GM19463 (cell line): ENCODE results near the gene NR3C2.

Experiments used
- ATAC-seq: cut with Tn5 transposase; IDR thresholded peaks from one replicate; pipeline ENCODE4 v1.9.1; 2021; ENCODE audit warnings: mild to moderate bottlenecking, moderate library complexity; ENCODE audit not compliant: unreplicated experiment

Gene NR3C2

GRCh38 chr4:148060264-148061140 lies 381.7 kb downstream of the NR3C2 start:
- ATAC-seq, result no peak

DNA sequence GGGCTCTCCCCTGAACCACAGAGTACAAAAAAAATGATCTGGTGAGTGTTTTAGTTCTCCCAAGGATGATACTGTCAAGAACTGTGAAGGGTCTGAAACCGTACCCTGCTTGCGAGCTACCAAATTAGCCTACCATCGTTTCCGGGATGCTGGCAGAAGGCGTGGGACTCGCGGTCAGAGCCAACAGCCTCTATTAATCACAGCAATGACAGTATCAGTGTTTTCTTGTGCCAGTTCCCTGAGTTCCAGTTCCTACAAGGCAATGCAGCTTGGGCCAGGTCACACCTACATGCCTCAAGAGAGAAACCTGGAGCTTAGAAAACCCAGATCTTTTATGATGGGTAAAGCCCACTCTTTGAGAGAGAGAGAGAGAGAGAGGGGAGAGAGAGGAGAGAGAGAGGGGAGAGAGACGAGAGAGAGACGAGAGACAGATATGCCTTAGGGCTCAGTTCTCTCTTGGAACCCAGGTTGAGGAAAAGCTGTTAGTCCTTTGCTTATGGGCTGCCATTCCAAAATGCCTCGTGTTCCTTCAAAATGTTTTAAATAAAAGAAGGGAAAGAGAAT lies 382.5 kb downstream of the NR3C2 start:
- ATAC-seq, result no peak

- ATAC-seq, result no peak
These were observed 384.0 kb downstream of the NR3C2 start for GRCh38 chr4:148057984-148058859.

- ATAC-seq, result peak; percentile 37
These were observed 384.7 kb downstream of the NR3C2 start for GRCh38 chr4:148057516-148057915.

DNA sequence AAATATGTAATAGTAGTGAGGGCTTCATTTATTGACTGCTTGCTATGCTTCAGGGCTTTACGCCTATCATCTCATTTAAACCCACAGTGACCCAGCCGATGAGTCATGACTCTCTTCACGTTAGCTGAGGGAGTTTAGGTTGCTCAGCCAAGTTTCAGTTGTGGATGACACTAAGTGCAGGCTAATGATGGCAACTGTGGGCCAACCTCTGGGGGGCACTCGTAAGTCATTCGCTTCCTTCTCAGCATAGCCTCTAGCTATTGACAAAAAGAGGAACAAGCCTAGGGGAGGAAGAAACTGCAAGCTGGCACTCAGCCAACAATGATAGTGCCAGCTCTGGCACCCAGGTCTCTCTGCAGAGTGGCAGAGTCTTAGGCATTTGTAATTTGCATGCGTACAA lies 385.3 kb downstream of the NR3C2 start:
- peak; percentile 77 for ATAC-seq

- peak; percentile 9 for ATAC-seq
These were observed 386.4 kb downstream of the NR3C2 start for GRCh38 chr4:148055844-148056243.

DNA sequence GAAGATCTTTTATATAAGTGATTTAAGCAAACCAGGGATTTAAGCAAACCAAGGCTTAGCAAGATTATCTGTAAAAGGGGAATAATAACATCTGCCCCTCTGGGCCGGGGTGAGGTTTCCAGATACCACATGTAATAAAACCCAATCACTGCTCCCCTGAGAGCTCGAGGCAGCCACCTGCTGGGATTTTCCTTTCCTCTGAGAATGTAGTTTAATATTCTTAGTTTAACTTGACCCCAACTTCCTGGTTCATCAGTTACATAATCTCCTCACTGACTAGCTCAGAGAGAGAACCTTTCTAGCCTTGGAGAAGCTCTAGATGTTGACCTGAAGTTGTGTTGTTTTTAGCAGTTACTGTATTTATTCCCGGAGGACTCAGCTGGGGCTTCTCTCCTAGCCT lies 387.9 kb downstream of the NR3C2 start:
- no peak for ATAC-seq

DNA sequence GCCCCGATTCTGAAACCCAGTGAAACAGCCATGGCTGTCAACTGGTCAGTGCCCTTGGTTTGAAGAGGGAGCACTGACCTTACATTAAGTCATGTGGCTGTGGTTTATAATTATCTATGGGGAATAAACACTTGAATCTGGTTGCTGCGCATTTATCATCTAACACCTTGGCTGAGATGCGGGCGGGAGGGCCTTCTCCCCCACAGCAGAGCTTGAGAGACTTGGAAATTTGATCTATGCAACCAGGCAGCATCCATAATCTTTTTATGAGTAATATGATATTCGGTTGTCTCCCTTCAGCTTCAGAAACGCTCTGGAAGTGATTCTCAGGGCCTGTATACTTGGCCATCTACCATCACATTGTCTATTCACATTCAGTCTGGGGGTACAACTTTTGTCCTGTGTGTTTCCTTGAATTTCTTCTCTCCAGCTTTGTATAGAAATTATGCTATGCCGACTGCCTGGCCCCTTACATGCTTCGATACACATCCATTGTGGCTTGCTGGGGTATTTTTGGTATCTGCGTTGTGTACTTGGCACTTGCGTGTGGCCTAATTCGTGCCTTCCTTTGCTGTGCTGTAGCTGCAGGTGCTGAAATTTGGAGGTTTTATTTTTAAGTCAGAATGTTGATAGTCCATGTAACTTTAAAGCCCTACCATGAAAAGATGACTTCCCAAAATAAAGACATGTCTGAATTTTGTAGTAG lies 388.8 kb downstream of the NR3C2 start:
- no peak for ATAC-seq

GRCh38 chr4:148052448-148052847 lies 389.8 kb downstream of the NR3C2 start:
- ATAC-seq, result no peak

DNA sequence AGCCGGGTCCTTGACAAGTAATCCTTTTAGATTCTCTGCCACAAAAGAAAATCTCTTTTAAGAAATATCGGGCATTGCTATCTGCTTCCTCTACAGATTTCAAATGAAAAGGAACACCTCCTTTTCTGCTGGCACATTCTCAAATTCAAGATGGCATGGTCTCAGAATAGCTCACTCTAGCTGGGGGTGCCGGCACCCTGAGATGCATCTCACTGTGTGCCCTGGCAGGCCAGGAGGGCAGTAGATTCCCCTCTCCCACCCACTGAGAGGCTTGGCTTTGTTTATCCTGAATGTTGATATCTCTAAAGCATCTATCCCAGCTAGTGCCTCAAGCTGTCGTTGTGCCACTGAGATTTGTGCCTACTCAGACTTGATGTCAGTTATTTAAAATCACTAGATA lies 390.8 kb downstream of the NR3C2 start:
- no peak for ATAC-seq

- ATAC-seq, result no peak
These were observed 393.6 kb downstream of the NR3C2 start for GRCh38 chr4:148048598-148048997.

GRCh38 chr4:148044912-148045352 lies 397.3 kb downstream of the NR3C2 start:
- peak; percentile 97 for ATAC-seq

DNA sequence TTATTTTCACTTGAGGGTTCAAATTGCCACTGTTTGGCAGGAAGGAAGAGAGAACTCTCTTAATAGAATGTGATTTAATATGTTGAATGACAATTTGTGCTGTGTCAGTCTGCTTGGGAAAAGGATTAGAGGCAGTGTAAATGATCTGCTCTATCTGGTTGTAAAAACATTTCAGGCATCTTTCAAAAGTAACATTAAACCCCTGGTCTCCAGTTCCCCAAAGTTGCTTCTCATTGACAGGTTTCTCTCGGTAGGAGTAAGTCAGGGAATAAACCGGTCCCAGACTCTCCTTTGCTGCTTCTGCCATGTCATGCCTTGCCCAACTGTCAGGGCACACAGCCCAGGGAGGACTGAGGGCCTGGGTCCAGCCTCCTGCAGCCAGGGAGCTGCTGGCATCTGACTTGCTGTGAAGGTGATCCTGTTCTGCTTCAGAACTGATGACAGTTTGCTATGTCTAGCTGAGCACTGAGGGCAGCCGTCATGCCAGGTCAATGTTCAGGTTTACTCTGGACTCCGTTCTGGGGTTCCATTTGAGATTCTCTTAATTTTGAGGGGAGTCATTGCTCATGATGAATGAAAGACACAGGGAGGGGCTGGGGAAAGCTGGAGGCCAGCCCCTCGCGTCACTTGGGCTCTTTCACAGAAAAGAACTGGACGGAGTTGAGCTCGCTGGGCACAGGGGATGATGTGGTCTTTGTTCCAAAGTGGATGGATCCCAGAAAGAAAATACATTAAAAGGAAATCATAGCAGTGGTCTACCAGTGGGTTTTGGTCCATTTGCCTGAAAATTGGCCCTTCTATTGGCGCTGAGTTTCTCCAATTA lies 397.9 kb downstream of the NR3C2 start:
- ATAC-seq, result peak; percentile 5

DNA sequence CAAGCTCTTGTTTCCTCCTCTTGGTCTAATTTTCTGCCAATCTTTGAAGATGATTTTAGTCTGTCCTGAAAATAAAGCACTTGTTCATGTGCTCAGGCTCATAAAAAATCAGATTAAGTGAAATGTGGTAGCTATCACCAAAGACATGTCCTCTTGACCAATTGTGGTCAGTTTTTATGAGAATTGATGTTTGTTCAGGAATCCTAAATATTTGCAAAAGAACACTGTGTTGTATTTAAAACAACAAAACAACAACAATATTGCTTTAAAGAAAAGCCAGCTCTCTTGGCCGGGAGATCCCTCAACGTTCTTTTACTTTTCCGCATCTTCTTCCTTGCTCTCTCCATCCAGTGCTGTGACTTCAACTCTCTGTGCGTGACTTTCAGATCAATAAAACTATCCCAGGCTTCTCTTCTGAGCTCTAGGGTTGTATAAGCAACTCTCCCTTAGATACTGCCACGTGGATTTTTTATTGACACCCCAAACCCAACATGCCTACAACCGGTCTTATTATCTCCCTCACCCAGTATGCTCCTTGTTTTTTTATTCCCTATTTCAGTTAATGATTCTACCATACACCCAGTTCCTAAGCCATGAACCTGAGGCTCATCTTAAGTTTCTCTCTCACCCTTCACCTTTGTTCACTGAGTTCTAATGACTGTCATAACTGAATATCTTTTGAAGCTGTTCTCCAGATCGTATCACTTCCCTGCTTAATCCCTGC lies 400.4 kb downstream of the NR3C2 start:
- no peak for ATAC-seq

DNA sequence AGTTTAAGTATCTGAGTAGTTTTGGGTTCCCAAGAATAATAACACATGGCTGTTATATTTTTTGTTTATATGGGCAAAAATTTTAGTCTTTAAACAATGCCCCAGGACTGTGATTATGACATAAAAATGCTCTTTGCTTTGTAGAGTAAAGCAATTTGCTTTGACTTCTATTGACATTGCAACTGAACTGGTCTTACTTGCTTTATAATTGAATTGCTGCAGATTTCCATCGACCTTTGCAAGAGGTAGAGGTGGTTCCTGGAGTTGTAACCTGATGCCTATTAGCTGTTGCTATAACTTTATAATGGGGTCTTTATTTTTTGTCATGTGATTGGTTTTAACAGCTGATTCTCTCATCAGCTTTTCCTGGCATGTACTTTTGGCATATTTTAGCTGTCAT lies 407.4 kb downstream of the NR3C2 start:
- ATAC-seq, result no peak

GRCh38 chr4:148030193-148030873 lies 411.9 kb downstream of the NR3C2 start:
- ATAC-seq, result no peak

DNA sequence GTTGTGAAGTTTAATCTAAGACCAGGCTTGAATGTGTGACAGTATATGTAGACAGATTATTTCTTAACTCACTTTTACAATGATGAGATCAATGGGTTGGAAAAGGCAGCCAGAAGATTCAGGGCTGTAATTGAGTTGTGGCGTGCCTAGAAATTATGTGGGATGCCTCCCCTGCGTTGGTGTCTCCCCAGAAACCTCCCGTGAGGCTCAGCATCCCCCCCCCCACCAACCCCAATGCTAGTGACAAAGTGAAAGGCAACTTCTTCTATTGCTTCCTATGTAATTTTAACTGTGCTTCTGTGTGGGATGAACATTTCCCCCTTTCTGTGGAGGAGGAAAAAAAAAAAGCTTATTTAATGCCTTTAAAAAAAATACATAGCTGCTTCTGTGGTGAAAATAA lies 412.4 kb downstream of the NR3C2 start:
- ATAC-seq, result no peak
